Measurements from ENCODE around the gene PBX1.

- TF ChIP-seq TAF1 (IDR thresholded peaks at IDR 0.05; ENCODE audit: borderline replicate concordance, insufficient read depth, low read length) (no peak), POLR2AphosphoS5 (IDR thresholded peaks at IDR 0.05; ENCODE audit: low read depth, low read length) (no peak)
Measured at GRCh38 chr1:164725401-164725800, 166.4 kb downstream of the PBX1 start.
